SK-N-SH (cell line): ENCODE results near the gene NLN. TPM values are rescaled to one million over a fixed set of nuclear protein-coding genes. Genes with fewer than 3 reads are reported as not detected.

ENCODE experiments used
- CTCF ChIA-PET: fragments of 300-600, 350-600 bp; formaldehyde crosslinking; extraction: SDS; loops from one replicate; lab custom pipeline; 2021; lab: Yijun Ruan, JAX
- POLR2A ChIA-PET: fragments of 350-600 bp; sonication (Branson Sonifier 250); formaldehyde crosslinking; extraction: SDS; loops from one replicate; lab custom pipeline; 2020; ENCODE audit warnings: antibody characterized with exemption, inconsistent platforms; lab: Yijun Ruan, JAX
- DNase-seq: peaks from one replicate; pipeline ENCODE4 v3.0.0; 2012
- H2AFZ ChIP-seq: fragments of 200-600 bp; sonication (generic); 2 replicates; pipeline ENCODE4 v1.8.1; 2016; ENCODE audit warnings: antibody characterized with exemption, mild to moderate bottlenecking, low read depth
- H3F3A ChIP-seq: fragments of 200-600 bp; sonication (generic); replicated peaks from 2 replicates; pipeline ENCODE3; 2016; ENCODE audit warnings: antibody characterized with exemption, mild to moderate bottlenecking; ENCODE audit not compliant: insufficient read depth
- H3K27ac ChIP-seq, 2 experiments: fragments of 200-500 bp in 1 of 2; fragments of 200-600 bp in 1 of 2; sonication (Bioruptor generic) in 1 of 2; sonication (generic), shearing (Covaris generic) in 1 of 2; 2 replicates each; pipeline versions ENCODE4 v1.5.1 to v1.6.1; 2014 to 2016; ENCODE audit warnings: low read depth in 2 of 2, inconsistent platforms in 1 of 2, low read length in 1 of 2, mild to moderate bottlenecking in 1 of 2, mixed read lengths in 1 of 2
- H3K27me3 ChIP-seq: fragments of 200-600 bp; sonication (generic), shearing (Covaris generic); 2 replicates; pipeline ENCODE4 v1.6.1; 2016; ENCODE audit warnings: mixed run types; ENCODE audit not compliant: insufficient read depth
- H3K36me3 ChIP-seq, 2 experiments: fragments of 200-500 bp in 1 of 2; fragments of 200-600 bp in 1 of 2; sonication (Bioruptor generic) in 1 of 2; sonication (generic) in 1 of 2; replicated peaks in 1 of 2; 2 replicates each; pipeline versions ENCODE3 to v1.5.1; 2014 to 2016; ENCODE audit warnings: low read length in 1 of 2, mild to moderate bottlenecking in 1 of 2; ENCODE audit not compliant: insufficient read depth in 2 of 2, control insufficient read depth in 1 of 2
- H3K4me1 ChIP-seq, 2 experiments: fragments of 200-500 bp in 1 of 2; fragments of 200-600 bp in 1 of 2; sonication (Bioruptor generic) in 1 of 2; sonication (generic), shearing (Covaris generic) in 1 of 2; 2 replicates each; pipeline versions ENCODE4 v1.5.1 to v1.6.1; 2014 to 2016; ENCODE audit warnings: low read depth in 1 of 2, low read length in 1 of 2, mixed run types in 1 of 2; ENCODE audit not compliant: insufficient read depth in 2 of 2, control insufficient read depth in 1 of 2
- H3K4me2 ChIP-seq: fragments of 200-600 bp; sonication (generic), shearing (Covaris generic); 2 replicates; pipeline ENCODE4 v1.6.1; 2017; ENCODE audit warnings: mixed run types
- H3K4me3 ChIP-seq, 2 experiments: fragments of 200-500 bp in 1 of 2; fragments of 200-600 bp in 1 of 2; sonication (Bioruptor generic) in 1 of 2; sonication (generic), shearing (Covaris generic) in 1 of 2; 2 replicates each; pipeline versions ENCODE4 v1.5.1 to v1.8.1; 2014 to 2016; ENCODE audit warnings: low read depth in 2 of 2, inconsistent platforms in 1 of 2, low read length in 1 of 2, mild to moderate bottlenecking in 1 of 2, mixed read lengths in 1 of 2, moderate library complexity in 1 of 2
- H3K79me2 ChIP-seq: fragments of 200-600 bp; sonication (generic); 2 replicates; pipeline ENCODE4 v1.8.1; 2017; ENCODE audit warnings: mild to moderate bottlenecking; ENCODE audit not compliant: insufficient read depth
- H3K9ac ChIP-seq: fragments of 200-600 bp; sonication (generic); 2 replicates; pipeline ENCODE4 v1.6.1; 2017; ENCODE audit warnings: mixed run types
- H3K9me2 ChIP-seq: fragments of 200-600 bp; sonication (generic); 2 replicates; pipeline ENCODE4 v1.6.1; 2017; ENCODE audit warnings: mixed run types
- H3K9me3 ChIP-seq: fragments of 200-600 bp; sonication (generic); 2 replicates; pipeline ENCODE4 v1.6.1; 2017; ENCODE audit warnings: mixed run types, mild to moderate bottlenecking, moderate library complexity
- H4K20me1 ChIP-seq: fragments of 200-600 bp; sonication (generic); 2 replicates; pipeline ENCODE4 v1.6.1; 2017; ENCODE audit warnings: mild to moderate bottlenecking, mixed run types; ENCODE audit not compliant: insufficient read depth
- EP300 ChIP-seq, 2 experiments: IDR thresholded peaks; 2 replicates each; pipeline versions ENCODE4 v1.4.0 to v1.6.1; 2012; ENCODE audit warnings: borderline replicate concordance in 1 of 2, low read depth in 1 of 2, low read length in 1 of 2
- EZH2phosphoT487 ChIP-seq: fragments of 200-600 bp; sonication (generic); IDR thresholded peaks from 2 replicates; pipeline ENCODE4 v1.6.1; 2017; ENCODE audit warnings: low read depth, mixed run types, mild to moderate bottlenecking, antibody characterized with exemption, moderate library complexity, borderline replicate concordance
- FOSL2 ChIP-seq: IDR thresholded peaks from 2 replicates; pipeline ENCODE4 v1.4.0; 2012; ENCODE audit warnings: low read depth, mild to moderate bottlenecking, moderate library complexity, borderline replicate concordance
- FOXJ3 ChIP-seq: sonication (generic); formaldehyde crosslinking; IDR thresholded peaks from 2 replicates; pipeline ENCODE4 v1.5.1; 2020; ENCODE audit warnings: mild to moderate bottlenecking, missing genetic modification reagents
- FOXM1 ChIP-seq: IDR thresholded peaks from 2 replicates; pipeline ENCODE4 v1.4.0; 2012; ENCODE audit warnings: low read depth, mild to moderate bottlenecking
- GABPA ChIP-seq: IDR thresholded peaks from 2 replicates; pipeline ENCODE4 v1.4.0; 2012; ENCODE audit warnings: low read depth, mild to moderate bottlenecking
- GATA2 ChIP-seq: sonication (generic); formaldehyde crosslinking; IDR thresholded peaks from 2 replicates; pipeline ENCODE4 v1.5.0; 2020; ENCODE audit warnings: mild to moderate bottlenecking, missing genetic modification reagents
- JUND ChIP-seq: IDR thresholded peaks from 2 replicates; pipeline ENCODE4 v1.4.0; 2012
- MXI1 ChIP-seq: IDR thresholded peaks from 2 replicates; pipeline ENCODE4 v1.6.1; 2012; ENCODE audit warnings: mild to moderate bottlenecking, low read depth, low read length, improper control_type of control experiment
- NFIC ChIP-seq: IDR thresholded peaks from 2 replicates; pipeline ENCODE4 v1.4.0; 2012; ENCODE audit warnings: borderline replicate concordance
- NRF1 ChIP-seq: IDR thresholded peaks from 2 replicates; pipeline ENCODE4 v1.6.1; 2012; ENCODE audit warnings: low read depth, mild to moderate bottlenecking, low read length
- POLR2AphosphoS5 ChIP-seq: IDR thresholded peaks from 2 replicates; pipeline ENCODE4 v1.6.1; 2012; ENCODE audit warnings: low read depth, low read length
- RAD21 ChIP-seq: IDR thresholded peaks from 2 replicates; pipeline ENCODE4 v1.6.1; 2012; ENCODE audit warnings: mild to moderate bottlenecking, low read length
- RFX5 ChIP-seq: IDR thresholded peaks from 2 replicates; pipeline ENCODE4 v1.6.1; 2012; ENCODE audit warnings: mild to moderate bottlenecking, improper control_type of control experiment, low read length
- SIN3A ChIP-seq: IDR thresholded peaks from 2 replicates; pipeline ENCODE4 v1.6.1; 2012; ENCODE audit warnings: low read depth, mild to moderate bottlenecking, low read length, moderate library complexity, borderline replicate concordance
- TCF12 ChIP-seq: IDR thresholded peaks from 2 replicates; pipeline ENCODE4 v1.4.0; 2012
- TEAD4 ChIP-seq: IDR thresholded peaks from 2 replicates; pipeline ENCODE4 v1.4.0; 2012; ENCODE audit warnings: mild to moderate bottlenecking, borderline replicate concordance; ENCODE audit not compliant: insufficient read depth
- USF2 ChIP-seq: fragments of 150-350 bp; IDR thresholded peaks from 2 replicates; pipeline ENCODE4 v1.6.1; 2017; ENCODE audit warnings: antibody characterized with exemption, low read length, low read depth, borderline replicate concordance
- YY1 ChIP-seq: IDR thresholded peaks from 2 replicates; pipeline ENCODE4 v1.4.0; 2012; ENCODE audit warnings: low read depth, mild to moderate bottlenecking
- ZBTB33 ChIP-seq: IDR thresholded peaks from 2 replicates; pipeline ENCODE4 v1.4.0; 2012; ENCODE audit warnings: low read depth, borderline replicate concordance
- WGBS: methylation state at CpG from one replicate; pipeline ENCODE4 v1.1.6; 2017; ENCODE audit warnings: low lambda C conversion rate; 5-methylcytosine and 5-hydroxymethylcytosine counted together
- polyA plus RNA-seq, 3 experiments: library from polyadenylated mRNA; depleted of rRNA; stranded (reverse); fragments of >200 nt; gene quantifications; 2 replicates each; pipeline ENCODE4 v1.2.3, GENCODE V29; 2012
- TF ChIP-seq, protein P1 (sequence below): IDR thresholded peaks from 2 replicates; pipeline ENCODE4 v1.4.0; 2012; ENCODE audit warnings: low read depth

Gene NLN
- polyA plus RNA-seq, 1 of the 3 experiments (the other 2 are of a cell fraction), result 17.1 TPM

GRCh38 chr5:65718576-65719310, 3.3 kb upstream of the NLN start:
- TF ChIP-seq ZBTB33 (no peak), NRF1 (no peak), SIN3A (no peak), POLR2AphosphoS5 (no peak), EP300 (IDR thresholded peaks at IDR 0.05; ENCODE audit: borderline replicate concordance in 1 of 2, low read depth in 1 of 2, low read length in 1 of 2) (no peak)
- TF ChIP-seq, all 33 proteins: peak for 0
- H4K20me1 ChIP-seq, result no peaks in the 10 kb centered on the region
- POLR2A ChIA-PET, result no interaction called here
- CTCF ChIA-PET, result no interaction called here
- no peaks in the 10 kb centered on the region for H3K9me3 ChIP-seq
- no peak overlapping the region for H3K4me2 ChIP-seq
- H3K9ac ChIP-seq, result no peak overlapping the region
- DNase-seq, result no peak
- no peaks in the 10 kb centered on the region for H3K27me3 ChIP-seq
- H3K4me3 ChIP-seq, result no peak overlapping the region
- peaks cover 15 to 29% of the 10 kb centered on the region in 2 experiments for H3K36me3 ChIP-seq
- peaks cover 21% of the 10 kb centered on the region for H3F3A ChIP-seq
- no peak overlapping the region for H2AFZ ChIP-seq
- peaks cover 38% of the 10 kb centered on the region for H3K79me2 ChIP-seq
- H3K4me1 ChIP-seq, result peaks cover 0 to 6% of the 10 kb centered on the region in 2 experiments; a peak in 3 of 4 replicates
- no peaks in the 10 kb centered on the region for H3K9me2 ChIP-seq
- no peak overlapping the region for H3K27ac ChIP-seq

DNA sequence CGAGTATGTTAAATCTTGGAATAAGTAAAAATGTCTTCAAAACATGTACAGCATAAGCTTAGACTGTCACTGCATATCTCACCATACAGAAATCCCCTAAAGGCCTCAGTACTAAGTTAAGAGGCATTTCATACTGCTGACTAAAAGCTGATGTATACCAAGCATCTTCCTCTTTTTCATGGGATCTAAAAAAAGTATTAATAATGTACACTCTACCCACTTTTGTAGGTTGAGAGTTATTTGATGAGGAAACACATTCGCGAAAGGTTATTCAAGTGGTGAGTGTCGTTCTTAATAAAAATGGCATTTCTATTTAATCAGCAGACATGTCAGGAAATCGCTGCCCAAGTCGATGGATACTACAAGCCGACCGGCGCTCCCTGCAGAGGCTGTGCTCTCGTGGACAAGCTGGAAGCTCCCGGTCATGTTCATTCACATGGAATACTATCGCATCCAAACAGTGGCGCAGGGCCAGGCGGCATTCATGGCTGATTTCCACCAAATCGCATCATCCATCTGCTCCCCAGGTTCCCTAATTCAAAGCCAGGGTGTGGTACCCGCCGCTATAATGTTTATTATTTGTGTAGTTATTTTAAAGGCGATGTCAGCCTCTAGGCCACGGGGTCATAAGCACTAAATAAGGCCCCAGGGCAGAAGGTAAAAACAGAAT, 820 bp upstream of the NLN start:
- peaks cover 63% of the 10 kb centered on the region for H3K79me2 ChIP-seq
- peak overlapping the region; percentile 85; the same call in 1 of the 2 replicates for H3K9ac ChIP-seq
- peaks cover 21% of the 10 kb centered on the region for H3F3A ChIP-seq
- POLR2A ChIA-PET, result interaction anchor here (1.6 to 1.8 kb wide), 2 partner anchors 25 to 423 kb away, joined by 5 to 10 read pairs; partner anchors contain the start of gene SREK1
- peaks cover 15 to 17% of the 10 kb centered on the region in 2 experiments for H3K36me3 ChIP-seq
- no peaks in the 10 kb centered on the region for H4K20me1 ChIP-seq
- H3K27ac ChIP-seq, result peak overlapping the region; percentile 66 to 83
- H3K4me3 ChIP-seq, result peak overlapping the region; percentile 72 to 96
- CTCF ChIA-PET, result interaction anchor here (1.4 kb wide), 1 partner anchor 585 kb away, joined by 5 read pairs; no protein-coding TSS in a partner anchor
- no peaks in the 10 kb centered on the region for H3K9me3 ChIP-seq
- peaks cover 0 to 6% of the 10 kb centered on the region in 2 experiments; a peak in 3 of 4 replicates for H3K4me1 ChIP-seq
- DNase-seq, result peak; percentile 72
- 5% methylated on average over 19 of the region's 19 CpGs for WGBS
- H2AFZ ChIP-seq, result peak overlapping the region; percentile 88
- no peaks in the 10 kb centered on the region for H3K27me3 ChIP-seq
- no peaks in the 10 kb centered on the region for H3K9me2 ChIP-seq
- H3K4me2 ChIP-seq, result peak overlapping the region; percentile 88
- TF ChIP-seq NRF1 (no peak), RAD21 (no peak), USF2 (no peak), FOXM1 (no peak), YY1 (peak; percentile 18; the same call in 1 of the 2 replicates), SIN3A (peak; percentile 87), FOXJ3 (no peak), NFIC (peak; percentile 45; the same call in 1 of the 2 replicates), TEAD4 (no peak), MXI1 (peak; percentile 96), RFX5 (no peak), TCF12 (peak; percentile 16; the same call in 1 of the 2 replicates), EP300 (IDR thresholded peaks at IDR 0.05; ENCODE audit: borderline replicate concordance in 1 of 2, low read depth in 1 of 2, low read length in 1 of 2) (no peak), GABPA (no peak; the same call in 1 of the 2 replicates), FOSL2 (no peak), JUND (no peak), GATA2 (CRISPR knock-in tag) (no peak), EZH2phosphoT487 (no peak)
- TF ChIP-seq, protein P1, sequence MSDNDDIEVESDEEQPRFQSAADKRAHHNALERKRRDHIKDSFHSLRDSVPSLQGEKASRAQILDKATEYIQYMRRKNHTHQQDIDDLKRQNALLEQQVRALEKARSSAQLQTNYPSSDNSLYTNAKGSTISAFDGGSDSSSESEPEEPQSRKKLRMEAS, result peak; percentile 55; the same call in 1 of the 2 replicates
